ENCODE data around the gene PFDN4. TPM values are rescaled to one million over a fixed set of nuclear protein-coding genes. Genes with fewer than 3 reads are reported as not detected.

The PFDN4 gene
- total and polyA plus RNA-seq, 12 donors: 18.7 to 103 (median 44.2) TPM

- Histone ChIP-seq H3K4me3 (no peak overlapping the region), H3K9me3 (replicated peaks in 1 of 3) (no peaks in the 10 kb centered on the region), H3K36me3 (replicated peaks in 1 of 2) (no peaks in the 10 kb centered on the region), H3K27ac (no peak overlapping the region), H3K4me1 (replicated peaks in 1 of 2) (peaks cover 0 to 6% of the 10 kb centered on the region in 2 donors), H3K27me3 (peaks cover 49% of the 10 kb centered on the region)
- WGBS, 4 donors: 42 to 73% (median 52%) methylated on average over 2 of the region's 2 CpGs
- TF ChIP-seq POLR2A (IDR thresholded peaks at IDR 0.05) (no peak), CTCF (IDR thresholded peaks at IDR 0.05) (no peak)
- no peak for DNase-seq
- intact Hi-C loops (cut with DNase I): no loop called here
Observed at GRCh38 chr20:54176610-54177009, 31.3 kb upstream of the PFDN4 start.

- H3K27me3 ChIP-seq: peaks cover 49% of the 10 kb centered on the region
Observed at GRCh38 chr20:54177378-54177777, 30.5 kb upstream of the PFDN4 start.

GRCh38 chr20:54178256-54178655, 29.6 kb upstream of the PFDN4 start:
- DNase-seq: no peak
- peaks cover 41% of the 10 kb centered on the region for H3K27me3 ChIP-seq
- H3K36me3 ChIP-seq (replicated peaks in 1 of 2): no peaks in the 10 kb centered on the region
- H3K9me3 ChIP-seq (replicated peaks in 1 of 3): no peaks in the 10 kb centered on the region
- no peak overlapping the region for H3K4me3 ChIP-seq
- TF ChIP-seq POLR2A (IDR thresholded peaks at IDR 0.05) (no peak), CTCF (IDR thresholded peaks at IDR 0.05) (no peak)
- intact Hi-C loops (cut with DNase I): no loop called here
- WGBS, 4 donors: 47 to 75% (median 60%) methylated on average over 2 of the region's 2 CpGs
- H3K4me1 ChIP-seq (replicated peaks in 1 of 2): peaks cover 0 to 6% of the 10 kb centered on the region in 2 donors
- no peak overlapping the region for H3K27ac ChIP-seq

More at GRCh38 chr20:54177378-54177777, 30.5 kb upstream of the PFDN4 start:
- 84 to 87% (median 85%) methylated on average over 6 of the region's 6 CpGs for WGBS, 4 donors
- TF ChIP-seq CTCF (IDR thresholded peaks at IDR 0.05) (no peak), POLR2A (IDR thresholded peaks at IDR 0.05) (no peak)
- intact Hi-C loops (cut with DNase I): no loop called here
- no peak overlapping the region for H3K27ac ChIP-seq
- no peak overlapping the region for H3K4me3 ChIP-seq
- DNase-seq: no peak
- peaks cover 0 to 6% of the 10 kb centered on the region in 2 donors for H3K4me1 ChIP-seq (replicated peaks in 1 of 2)
- no peaks in the 10 kb centered on the region for H3K36me3 ChIP-seq (replicated peaks in 1 of 2)
- H3K9me3 ChIP-seq (replicated peaks in 1 of 3): no peaks in the 10 kb centered on the region

- no peaks in the 10 kb centered on the region for H3K9me3 ChIP-seq (replicated peaks in 1 of 3)
- H3K27me3 ChIP-seq: peaks cover 24% of the 10 kb centered on the region
- no peaks in the 10 kb centered on the region for H3K4me1 ChIP-seq (replicated peaks in 1 of 2)
- H3K4me3 ChIP-seq: no peak overlapping the region
- H3K27ac ChIP-seq: no peak overlapping the region
- intact Hi-C loops (cut with DNase I): no loop called here
- H3K36me3 ChIP-seq (replicated peaks in 1 of 2): no peaks in the 10 kb centered on the region
- no peak for TF ChIP-seq POLR2A (IDR thresholded peaks at IDR 0.05)
- TF ChIP-seq CTCF (IDR thresholded peaks at IDR 0.05): no peak
- 61 to 84% (median 73%) methylated on average over 2 of the region's 2 CpGs for WGBS, 4 donors
- no peak for DNase-seq
Observed at GRCh38 chr20:54179946-54180345, 27.9 kb upstream of the PFDN4 start.
